GM12875 (cell line): ENCODE data around the gene SLC5A12.

Experiments used
- H3K4me3 ChIP-seq: one replicate; pipeline ENCODE4 v1.5.1; 2011; ENCODE audit warnings: low read depth, low read length, control low read depth
- CTCF ChIP-seq: IDR thresholded peaks from 2 replicates; pipeline ENCODE4 v1.5.1; 2011; ENCODE audit warnings: low read depth, mild to moderate bottlenecking, control low read depth, inconsistent platforms, low read length, moderate library complexity, borderline replicate concordance; ENCODE audit not compliant: insufficient read depth

The SLC5A12 gene

GRCh38 chr11:26741036-26741435 lies 19.2 kb upstream of the SLC5A12 start:
- TF ChIP-seq CTCF, result no peak
- H3K4me3 ChIP-seq, result no peak overlapping the region

GRCh38 chr11:26739366-26740073 lies 17.7 kb upstream of the SLC5A12 start:
- TF ChIP-seq CTCF, result no peak
- H3K4me3 ChIP-seq, result no peak overlapping the region

- no peak for TF ChIP-seq CTCF
- H3K4me3 ChIP-seq, result no peak overlapping the region
Measured at GRCh38 chr11:26734691-26735090, 12.8 kb upstream of the SLC5A12 start.

GRCh38 chr11:26731084-26731456 lies 9.2 kb upstream of the SLC5A12 start:
- H3K4me3 ChIP-seq, result no peak overlapping the region
- no peak for TF ChIP-seq CTCF

GRCh38 chr11:26730414-26731083 lies 8.7 kb upstream of the SLC5A12 start:
- no peak for TF ChIP-seq CTCF
- no peak overlapping the region for H3K4me3 ChIP-seq

- TF ChIP-seq CTCF, result no peak
Measured at GRCh38 chr11:26729284-26729683, 7.4 kb upstream of the SLC5A12 start.

GRCh38 chr11:26726960-26727359 lies 5.1 kb upstream of the SLC5A12 start:
- no peak for TF ChIP-seq CTCF
- H3K4me3 ChIP-seq, result no peak overlapping the region

More at GRCh38 chr11:26729284-26729683, 7.4 kb upstream of the SLC5A12 start:
- H3K4me3 ChIP-seq, result no peak overlapping the region
